NCI-H510A treated with DMSO at 0.1 percent for 48 hours (cell line): ENCODE results near the gene SDC3.
"Not testable (repeated sequence)": the region's sequence is repeated elsewhere in the genome, so short reads cannot be mapped to it uniquely, and the experiment has no call there.

Experiments used
- DNase-seq: peaks from one replicate; lab custom pipeline; 2025; lab: John Stamatoyannopoulos, UW

The SDC3 gene

DNA sequence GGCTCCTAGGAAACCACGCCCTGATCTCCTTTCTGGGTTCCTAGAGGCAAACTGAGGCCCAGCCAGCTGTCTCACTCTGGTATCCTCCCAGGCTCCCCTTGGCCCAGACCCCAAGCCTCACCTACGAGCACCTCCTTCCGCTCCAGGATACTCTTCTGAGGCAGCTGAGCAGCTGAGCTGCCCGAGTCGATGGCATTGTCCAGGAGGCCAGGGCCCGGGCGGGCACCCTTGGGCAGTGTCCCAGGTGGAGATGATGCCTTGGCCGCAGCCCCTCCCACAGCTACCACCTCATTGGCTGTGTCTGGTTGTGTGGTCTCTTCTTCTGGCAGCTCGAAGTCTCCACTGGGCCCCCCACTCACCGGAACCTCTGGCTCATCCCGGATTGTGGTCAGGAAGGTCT lies 34.4 kb downstream of the SDC3 start:
- DNase-seq = no peak

GRCh38 chr1:30872948-30873263 lies 35.7 kb downstream of the SDC3 start:
- no peak for DNase-seq

- no peak for DNase-seq
Observed at GRCh38 chr1:30872033-30872947, 36.3 kb downstream of the SDC3 start.

- DNase-seq = no peak
Observed at GRCh38 chr1:30871276-30871871, 37.2 kb downstream of the SDC3 start.

DNA sequence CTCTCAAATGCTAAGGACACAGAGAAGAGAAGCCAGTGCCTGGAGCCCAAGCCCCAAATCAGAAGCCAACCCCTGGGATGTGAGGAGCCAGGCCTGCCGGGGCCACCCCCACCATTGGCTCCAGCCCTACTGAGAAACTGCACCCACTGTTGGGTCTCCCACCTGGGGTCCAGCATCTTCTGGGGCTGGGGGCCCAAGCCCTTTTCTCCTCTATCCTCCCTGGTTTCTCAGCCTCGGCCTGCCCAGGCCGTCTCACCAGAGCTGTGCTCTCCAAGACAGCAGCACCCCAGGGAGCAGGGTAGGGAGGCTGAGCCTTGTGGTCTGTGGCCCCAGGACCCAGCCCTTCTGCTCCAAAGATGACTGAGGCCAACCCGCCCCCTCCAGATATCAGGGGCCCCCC lies 37.9 kb downstream of the SDC3 start:
- no peak for DNase-seq

- no peak for DNase-seq
Observed at GRCh38 chr1:30870035-30870434, 38.5 kb downstream of the SDC3 start.

- no peak for DNase-seq
Observed at GRCh38 chr1:30868833-30869435, 39.6 kb downstream of the SDC3 start.

- not testable (repeated sequence) for DNase-seq
Observed at GRCh38 chr1:30868057-30868456, 40.5 kb downstream of the SDC3 start.

GRCh38 chr1:30867537-30867936 lies 41.0 kb downstream of the SDC3 start:
- no peak for DNase-seq

- no peak for DNase-seq
Observed at GRCh38 chr1:30866594-30866993, 42.0 kb downstream of the SDC3 start.

DNA sequence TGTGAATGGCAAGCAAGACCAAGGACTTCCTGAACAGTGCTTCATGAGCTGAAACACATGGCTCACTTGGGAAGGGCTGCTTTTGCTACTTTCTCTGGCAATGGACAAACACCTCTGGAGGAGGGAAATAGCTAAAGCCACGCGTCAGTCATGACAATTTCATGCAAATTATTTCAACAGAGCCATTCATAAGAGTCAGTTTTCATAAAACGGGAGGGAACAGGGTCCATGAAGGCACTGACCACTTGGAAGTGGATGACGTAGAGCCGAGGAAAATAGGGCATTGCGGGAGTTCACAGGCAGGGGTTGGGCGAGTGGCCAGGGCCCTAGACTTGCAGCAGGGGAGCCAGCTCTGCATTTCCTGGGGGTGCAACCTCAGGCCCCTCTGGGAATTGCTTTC lies 43.9 kb downstream of the SDC3 start:
- no peak for DNase-seq

DNA sequence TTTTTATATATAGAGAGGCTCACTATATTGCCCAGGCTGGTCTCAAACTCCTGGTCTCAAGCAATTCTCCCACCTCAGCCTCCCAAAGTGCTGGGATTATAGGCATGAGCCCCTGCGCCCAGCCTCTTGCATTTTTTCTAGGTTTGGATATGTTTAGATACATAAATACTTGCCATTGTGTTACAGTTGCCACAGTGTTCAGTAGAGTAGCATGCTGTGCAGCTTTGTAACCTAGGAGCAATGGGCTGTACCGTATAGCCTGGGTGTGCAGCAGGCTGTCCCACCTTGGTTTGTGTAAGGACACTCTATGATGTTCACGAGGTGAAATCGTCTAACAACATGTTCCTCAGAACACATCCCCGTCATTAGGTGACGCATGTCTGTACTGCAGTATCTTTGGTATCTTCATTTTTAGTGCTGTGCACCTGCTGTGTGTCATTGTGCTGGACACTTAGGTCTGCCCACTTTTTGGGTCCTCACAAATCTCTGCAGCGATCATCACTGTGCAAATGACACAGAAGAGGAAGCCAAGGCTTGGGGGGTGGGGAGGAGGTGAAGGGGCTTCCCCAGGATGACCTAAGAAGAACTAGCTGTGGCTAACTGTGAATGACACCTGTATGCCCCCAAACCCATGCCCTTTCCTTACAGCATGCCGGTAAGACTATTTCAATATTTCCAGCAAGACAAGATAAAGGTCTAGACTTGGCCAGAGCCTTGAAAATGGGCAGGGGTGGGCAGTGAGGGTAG lies 44.5 kb downstream of the SDC3 start:
- no peak for DNase-seq

GRCh38 chr1:30860320-30860652 lies 48.3 kb downstream of the SDC3 start:
- DNase-seq = no peak

DNA sequence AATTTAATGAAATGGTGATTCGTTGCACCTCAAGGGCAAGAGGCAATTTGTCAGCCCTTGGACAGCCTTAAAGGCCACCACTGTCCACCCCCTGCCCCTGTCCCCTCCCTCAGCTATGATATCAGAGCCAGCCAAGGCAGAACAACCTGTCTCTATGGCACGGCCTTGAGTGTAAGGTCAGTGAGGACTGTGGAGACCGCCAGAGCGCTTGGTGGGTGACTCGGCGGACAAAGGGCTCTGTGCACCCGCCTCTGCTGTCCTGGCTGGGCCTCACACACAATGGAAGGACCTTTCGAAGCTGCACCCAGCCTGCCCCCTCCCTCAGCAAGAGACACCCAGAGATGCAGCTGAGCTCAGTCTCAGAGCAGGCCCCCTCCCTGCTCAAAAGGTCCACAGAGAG lies 50.6 kb downstream of the SDC3 start:
- no peak for DNase-seq

- DNase-seq = no peak
Observed at GRCh38 chr1:30857062-30857461, 51.5 kb downstream of the SDC3 start.

DNA sequence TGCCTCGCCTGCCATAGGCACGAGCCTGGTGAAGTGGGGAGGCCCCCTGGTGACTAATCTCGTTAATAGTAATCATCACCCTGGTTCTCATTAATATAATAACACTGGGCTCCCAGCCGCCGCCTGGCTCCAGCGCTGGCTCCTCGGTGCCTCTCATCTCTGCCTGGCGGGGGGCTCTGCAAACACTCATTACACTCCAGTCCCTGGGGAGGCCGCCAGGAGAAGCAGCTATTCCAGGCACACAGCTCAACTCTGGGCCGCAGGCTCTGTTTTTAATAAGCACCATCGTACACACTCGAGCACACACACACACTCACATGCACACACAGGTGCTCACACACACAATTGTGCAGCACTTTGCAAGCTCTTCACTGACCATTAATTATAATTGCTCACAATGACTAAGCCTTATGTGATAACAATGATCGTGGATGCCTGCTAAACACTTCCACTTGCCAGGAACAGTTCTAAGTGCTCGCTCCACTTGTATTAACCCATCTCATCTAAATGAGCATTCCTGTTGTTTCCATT lies 52.2 kb downstream of the SDC3 start:
- peak; percentile 55 for DNase-seq

GRCh38 chr1:30855686-30856259 lies 52.8 kb downstream of the SDC3 start:
- DNase-seq = peak; percentile 36

DNA sequence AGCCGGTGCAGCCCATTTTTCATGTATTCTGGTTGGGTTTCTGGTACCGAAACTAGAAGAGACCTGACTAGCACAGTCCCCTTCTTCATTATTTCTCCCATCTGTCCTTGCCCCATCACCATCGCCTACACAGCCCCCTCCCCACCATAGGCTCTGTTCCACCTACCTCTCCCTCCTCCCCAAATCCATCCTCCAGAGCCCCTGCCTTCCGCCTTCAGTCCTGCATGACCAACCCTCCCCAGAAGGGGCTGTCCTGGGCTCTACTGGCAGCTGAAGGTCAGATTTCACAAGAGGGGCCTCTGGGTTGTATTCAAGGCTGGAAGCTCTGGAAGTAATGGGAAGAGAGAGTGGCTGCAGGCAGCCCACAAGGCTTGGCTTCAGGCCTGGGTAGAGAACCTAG lies 55.2 kb downstream of the SDC3 start:
- DNase-seq = no peak

GRCh38 chr1:30852026-30852425 lies 56.5 kb downstream of the SDC3 start:
- no peak for DNase-seq

DNA sequence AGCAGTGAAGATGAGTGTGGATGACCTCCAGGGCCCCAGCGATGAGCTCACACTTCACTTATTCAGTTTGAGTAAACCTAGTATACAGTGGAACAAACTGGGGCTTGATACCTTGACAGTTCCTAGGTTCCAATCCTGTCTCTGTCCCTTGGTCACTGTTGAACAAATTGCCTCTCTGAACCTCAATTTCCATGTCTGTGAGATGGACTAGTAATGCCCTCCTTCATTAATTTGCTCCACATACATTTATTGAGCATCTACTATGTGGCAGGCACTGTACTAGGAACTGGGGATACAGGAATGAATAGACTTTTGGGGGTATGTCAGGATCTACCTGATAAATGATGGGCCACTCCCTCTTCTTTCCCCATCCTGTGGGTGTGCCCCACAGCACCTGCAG lies 57.3 kb downstream of the SDC3 start:
- DNase-seq = no peak

DNA sequence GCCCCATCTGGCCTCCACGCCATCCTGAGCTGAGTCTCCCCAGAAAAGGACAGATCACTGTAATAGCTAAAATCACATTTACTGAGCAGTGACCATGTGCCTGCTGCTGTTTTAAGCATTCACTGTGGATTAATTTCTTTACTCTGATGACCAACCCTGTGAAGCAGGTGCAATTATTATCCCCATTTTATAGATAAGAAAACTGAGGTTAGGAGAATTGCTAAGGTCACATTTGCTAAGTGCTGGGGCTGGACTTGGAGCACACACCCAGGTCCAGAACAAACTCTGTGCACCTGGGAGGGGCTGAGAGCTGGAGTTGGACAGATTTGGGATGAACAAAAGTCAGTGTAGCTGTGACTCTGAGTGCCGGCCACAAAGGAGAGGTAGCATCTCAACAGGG lies 58.0 kb downstream of the SDC3 start:
- DNase-seq = no peak

DNA sequence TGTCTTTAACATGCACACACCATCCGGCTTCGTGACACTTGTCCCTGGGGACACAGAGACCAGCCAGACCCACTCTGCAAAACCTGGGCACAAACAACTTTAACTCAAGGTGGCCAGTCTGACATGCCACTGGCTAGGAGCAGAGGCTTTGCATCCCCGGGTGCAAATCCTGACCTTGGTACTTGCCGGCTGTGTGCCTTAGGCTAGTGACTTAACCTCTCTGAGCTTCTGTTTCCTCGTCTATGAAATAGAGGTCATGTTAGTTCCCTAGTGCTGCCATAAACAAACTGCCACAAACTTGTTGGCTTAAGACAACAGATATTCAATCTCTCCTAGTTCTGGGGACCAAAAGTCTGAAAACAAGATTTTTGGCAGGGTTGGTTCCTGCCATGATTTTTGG lies 60.4 kb downstream of the SDC3 start:
- no peak for DNase-seq
